HPDE6-E6E7 (cell line): Measurements from ENCODE around the gene CYSLTR2.
"Not testable (repeated sequence)": the region's sequence is repeated elsewhere in the genome, so short reads cannot be mapped to it uniquely, and the experiment has no call there.

Experiments
- DNase-seq: peaks from one replicate; pipeline ENCODE4 v3.0.0; 2011; ENCODE audit warnings: missing footprints; ENCODE audit errors: extremely low spot score

Gene CYSLTR2

GRCh38 chr13:48644951-48645350, 8.8 kb upstream of the CYSLTR2 start:
- no peak for DNase-seq

GRCh38 chr13:48645845-48646244, 7.9 kb upstream of the CYSLTR2 start:
- no peak for DNase-seq

- DNase-seq = no peak
Measured at GRCh38 chr13:48646791-48647190, 6.9 kb upstream of the CYSLTR2 start.

GRCh38 chr13:48647625-48648024, 6.1 kb upstream of the CYSLTR2 start:
- DNase-seq = no peak

- no peak for DNase-seq
Measured at GRCh38 chr13:48648446-48648845, 5.3 kb upstream of the CYSLTR2 start.

GRCh38 chr13:48652851-48653471, 768 bp upstream of the CYSLTR2 start:
- DNase-seq = no peak

GRCh38 chr13:48654511-48654910, 782 bp downstream of the CYSLTR2 start:
- DNase-seq = no peak

- DNase-seq = no peak
Measured at GRCh38 chr13:48655291-48655690, 1.6 kb downstream of the CYSLTR2 start.

- DNase-seq = no peak
Measured at GRCh38 chr13:48656608-48657007, 2.9 kb downstream of the CYSLTR2 start.

- no peak for DNase-seq
Measured at GRCh38 chr13:48660361-48661076, 6.8 kb downstream of the CYSLTR2 start.

- DNase-seq = no peak
Measured at GRCh38 chr13:48661107-48661506, 7.4 kb downstream of the CYSLTR2 start.

GRCh38 chr13:48662226-48662625, 8.5 kb downstream of the CYSLTR2 start:
- no peak for DNase-seq

- no peak for DNase-seq
Measured at GRCh38 chr13:48667136-48667535, 13.4 kb downstream of the CYSLTR2 start.

GRCh38 chr13:48671421-48671820, 17.7 kb downstream of the CYSLTR2 start:
- not testable (repeated sequence) for DNase-seq

GRCh38 chr13:48675247-48675646, 21.5 kb downstream of the CYSLTR2 start:
- no peak for DNase-seq

- no peak for DNase-seq
Measured at GRCh38 chr13:48678316-48678715, 24.6 kb downstream of the CYSLTR2 start.

GRCh38 chr13:48679941-48680680, 26.4 kb downstream of the CYSLTR2 start:
- DNase-seq = no peak

- no peak for DNase-seq
Measured at GRCh38 chr13:48680756-48681392, 27.1 kb downstream of the CYSLTR2 start.

- no peak for DNase-seq
Measured at GRCh38 chr13:48681905-48682304, 28.2 kb downstream of the CYSLTR2 start.

- no peak for DNase-seq
Measured at GRCh38 chr13:48682436-48682835, 28.7 kb downstream of the CYSLTR2 start.

GRCh38 chr13:48686636-48687210, 33.0 kb downstream of the CYSLTR2 start:
- DNase-seq = no peak

GRCh38 chr13:48687249-48687648, 33.5 kb downstream of the CYSLTR2 start:
- DNase-seq = no peak
